Mesenteric fat pad (tissue), 1 donor: ENCODE measurements around the gene USP24. TPM values are rescaled to one million over a fixed set of nuclear protein-coding genes. Genes with fewer than 3 reads are reported as not detected.
"Not testable (repeated sequence)": the region's sequence is repeated elsewhere in the genome, so short reads cannot be mapped to it uniquely, and the experiment has no call there.

Source experiments
- DNase-seq: peaks from one replicate; pipeline ENCODE4 v3.0.0-alpha.2; 2020; ENCODE audit warnings: low spot score
- total RNA-seq: library from RNA; stranded (reverse); fragmentation: NEBNext Ultra II Directional; extraction: Animal tissue kit (Norgen Biotek cat#: 25700); gene quantifications from one replicate; pipeline ENCODE4 v1.2.1, GENCODE V29; 2021
- donor health status: DM: yes; HTN: yes; CAD: no.

USP24 gene
- total RNA-seq, 1 donor from 2014 or later = 59.8 TPM

GRCh38 chr1:55128418-55128995, 86.7 kb downstream of the USP24 start:
- no peak for DNase-seq

GRCh38 chr1:55127827-55128343, 87.3 kb downstream of the USP24 start:
- DNase-seq = no peak

- no peak for DNase-seq
These were observed 90.7 kb downstream of the USP24 start for GRCh38 chr1:55124470-55124869.

DNA sequence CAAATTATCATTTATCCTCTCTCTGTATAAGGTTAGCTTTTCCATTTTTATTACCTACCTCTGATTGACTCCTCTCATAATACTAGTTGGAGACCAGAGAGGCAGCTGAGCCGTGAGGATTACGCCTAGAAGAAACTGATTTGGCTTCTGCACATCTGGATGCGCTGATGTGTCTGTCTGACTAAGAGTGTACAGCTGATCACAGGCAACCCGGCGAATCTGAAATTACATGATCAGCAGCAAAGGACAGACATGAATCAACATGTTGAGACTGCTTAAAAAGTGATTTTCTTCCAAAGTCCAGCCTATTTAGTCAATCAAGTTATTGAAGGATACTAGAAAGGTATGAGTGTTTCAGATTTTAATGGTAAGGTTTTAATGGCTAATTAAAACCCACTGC, 94.6 kb downstream of the USP24 start:
- DNase-seq = no peak

DNA sequence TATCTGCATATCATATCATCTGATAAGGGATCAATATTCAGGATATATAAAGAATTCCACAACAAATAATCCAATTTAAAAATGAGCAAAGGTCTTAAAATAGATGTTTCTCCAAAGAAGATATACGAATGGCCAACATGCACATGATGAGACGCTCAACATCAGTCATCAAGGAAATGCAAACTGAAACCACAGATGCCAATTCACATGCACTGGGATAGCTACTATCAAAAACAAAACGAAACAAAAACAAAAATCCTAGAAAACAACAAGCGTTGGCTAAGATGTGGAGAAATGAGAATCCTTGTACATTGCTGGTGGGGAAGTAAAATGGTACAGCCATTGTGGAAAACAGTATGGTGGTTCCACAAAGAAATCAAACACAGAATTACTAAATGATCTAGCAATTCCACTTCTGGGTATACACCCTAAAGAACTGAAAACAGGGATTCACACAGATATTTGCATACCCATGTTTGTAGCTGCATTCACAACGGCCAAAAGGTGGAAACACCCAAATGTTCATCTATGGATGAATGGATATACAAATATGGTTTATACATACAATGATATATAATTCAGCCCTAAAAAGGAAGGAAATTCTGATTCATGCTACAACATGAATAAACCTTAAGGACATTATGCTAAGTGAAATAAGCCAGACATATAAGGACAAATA, 96.4 kb downstream of the USP24 start:
- no peak for DNase-seq

DNA sequence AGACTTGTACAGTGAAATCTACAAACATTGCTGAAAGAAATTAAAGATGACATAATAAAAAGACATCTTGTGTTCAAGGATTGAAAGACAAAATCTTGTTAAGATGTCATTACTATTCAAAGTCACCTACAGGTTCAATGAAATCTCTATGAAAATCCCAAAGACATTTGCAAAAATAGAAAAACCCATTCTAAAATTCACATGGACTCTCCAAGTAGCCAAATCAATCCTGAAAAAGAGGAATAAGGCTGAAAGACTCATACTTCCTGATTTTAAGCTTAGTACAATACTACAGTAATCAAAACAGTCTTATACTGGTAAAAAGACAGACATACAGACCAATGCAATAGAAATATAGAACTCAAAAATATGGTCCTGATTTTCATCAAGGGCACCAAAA, 97.2 kb downstream of the USP24 start:
- no peak for DNase-seq

DNA sequence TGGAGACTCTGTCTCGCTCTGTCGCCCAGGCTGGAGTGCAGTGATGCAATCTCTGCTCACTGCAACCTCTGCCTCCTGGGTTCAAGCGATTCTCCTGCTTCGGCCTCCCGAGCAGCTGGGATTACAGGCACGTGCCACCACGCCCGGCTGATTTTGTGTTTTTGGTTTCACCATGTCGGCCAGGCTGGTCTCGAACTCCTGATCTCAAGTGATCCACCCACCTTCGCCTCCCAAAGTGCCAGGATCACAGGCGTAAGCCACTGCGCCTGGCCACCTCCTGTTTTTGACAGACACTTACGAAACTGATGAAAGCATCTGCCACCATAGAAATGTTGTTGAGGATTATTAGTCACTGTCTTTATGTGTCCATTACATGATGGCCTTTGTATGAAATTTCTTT, 106.2 kb downstream of the USP24 start:
- DNase-seq = not testable (repeated sequence)

GRCh38 chr1:55107101-55107500, 108.1 kb downstream of the USP24 start:
- DNase-seq = no peak

GRCh38 chr1:55103891-55104290, 111.3 kb downstream of the USP24 start:
- DNase-seq = no peak

- no peak for DNase-seq
These were observed 120.1 kb downstream of the USP24 start for GRCh38 chr1:55095095-55095494.

DNA sequence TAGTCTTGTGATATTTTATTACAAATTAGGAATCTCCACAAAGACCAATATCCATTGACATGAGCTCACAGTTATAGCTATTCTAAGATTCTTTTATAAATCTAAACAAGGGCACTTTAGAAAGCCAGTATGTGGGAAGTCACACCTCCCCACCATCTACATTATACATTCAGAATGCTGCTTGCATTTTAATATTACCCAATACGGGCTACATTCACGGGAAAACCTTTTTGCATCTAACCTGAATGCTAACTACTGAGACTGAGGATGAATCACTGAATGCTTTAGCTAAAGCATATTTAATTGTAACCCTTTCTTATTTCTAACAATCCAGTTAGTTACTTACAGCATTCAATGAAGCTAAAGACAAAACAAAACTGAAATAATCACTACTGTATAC, 122.7 kb downstream of the USP24 start:
- no peak for DNase-seq

DNA sequence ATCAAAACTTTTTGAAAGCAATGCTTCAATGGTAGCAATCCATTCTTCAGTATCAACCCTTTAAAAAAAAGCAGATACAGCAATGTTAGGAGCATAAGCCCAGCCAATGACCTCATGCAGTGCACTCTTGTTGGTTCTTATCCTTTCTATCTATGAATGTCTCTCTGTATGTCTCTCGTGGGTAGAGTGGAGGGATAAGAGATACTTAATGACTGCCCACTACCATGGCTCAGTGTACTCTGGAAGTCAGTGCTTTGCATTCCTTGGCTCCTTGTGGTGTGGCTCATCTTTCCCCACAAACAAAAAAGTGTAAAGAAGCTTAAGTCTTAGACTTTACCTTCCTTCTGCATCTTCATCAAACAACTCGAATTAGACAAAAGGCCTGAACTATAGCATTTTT, 125.5 kb downstream of the USP24 start:
- no peak for DNase-seq

DNA sequence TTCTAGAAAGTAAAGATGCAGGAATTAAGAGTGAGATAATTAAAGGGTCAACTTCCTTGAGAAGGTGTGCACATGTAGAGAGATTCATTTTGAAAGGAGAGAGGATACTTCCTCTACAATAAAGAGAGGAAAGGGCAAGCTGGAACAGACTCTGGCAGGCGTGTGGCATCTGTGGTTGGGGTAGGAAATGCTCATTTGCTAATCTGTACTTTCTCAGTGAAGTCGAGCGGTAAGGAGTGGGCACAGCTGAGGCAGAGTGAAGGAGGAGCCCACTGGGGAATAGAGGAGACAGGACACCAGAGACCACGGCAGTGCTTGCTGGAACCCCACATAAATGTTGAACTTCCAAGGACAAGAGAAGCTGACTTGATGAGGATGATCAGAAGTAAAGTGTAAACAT, 126.8 kb downstream of the USP24 start:
- DNase-seq = no peak

DNA sequence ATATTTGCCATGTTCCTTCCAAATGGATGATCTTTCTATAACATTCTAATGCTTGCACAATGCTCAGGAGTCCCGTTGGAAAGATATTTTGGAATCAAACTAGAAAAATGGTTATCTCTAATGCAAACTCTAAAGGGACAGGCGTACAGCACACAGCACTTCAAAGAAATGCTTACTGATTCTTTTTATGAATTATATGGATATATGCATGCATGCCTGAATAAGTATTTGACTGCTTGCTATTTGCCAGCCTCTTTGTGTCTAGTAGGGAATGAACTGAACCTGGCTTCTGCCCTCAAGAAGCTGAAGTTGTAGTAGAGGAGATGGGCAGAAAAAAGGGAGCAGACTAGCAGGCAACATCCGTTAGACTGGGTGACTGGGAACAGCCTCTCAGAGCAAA, 127.7 kb downstream of the USP24 start:
- no peak for DNase-seq

- DNase-seq = no peak
These were observed 130.9 kb downstream of the USP24 start for GRCh38 chr1:55084257-55084656.

DNA sequence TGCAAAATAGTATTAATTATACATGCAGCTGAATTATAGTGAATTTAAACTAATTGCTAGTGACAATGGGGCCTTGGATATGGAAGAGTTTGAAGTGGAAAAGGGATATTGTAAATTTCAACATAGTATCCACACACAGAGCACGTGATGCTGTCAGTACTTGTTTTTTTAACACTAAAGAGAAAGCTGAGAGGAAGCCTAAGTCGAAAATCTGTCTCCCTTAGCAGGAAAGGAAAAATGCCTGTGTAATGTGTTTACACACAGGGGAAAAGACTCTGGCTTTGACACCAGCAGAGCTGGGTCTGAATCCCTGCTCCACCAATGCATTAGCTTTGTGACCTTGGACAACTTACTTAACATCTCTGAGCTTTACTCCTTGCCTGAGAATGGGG, 133.3 kb downstream of the USP24 start:
- no peak for DNase-seq

DNA sequence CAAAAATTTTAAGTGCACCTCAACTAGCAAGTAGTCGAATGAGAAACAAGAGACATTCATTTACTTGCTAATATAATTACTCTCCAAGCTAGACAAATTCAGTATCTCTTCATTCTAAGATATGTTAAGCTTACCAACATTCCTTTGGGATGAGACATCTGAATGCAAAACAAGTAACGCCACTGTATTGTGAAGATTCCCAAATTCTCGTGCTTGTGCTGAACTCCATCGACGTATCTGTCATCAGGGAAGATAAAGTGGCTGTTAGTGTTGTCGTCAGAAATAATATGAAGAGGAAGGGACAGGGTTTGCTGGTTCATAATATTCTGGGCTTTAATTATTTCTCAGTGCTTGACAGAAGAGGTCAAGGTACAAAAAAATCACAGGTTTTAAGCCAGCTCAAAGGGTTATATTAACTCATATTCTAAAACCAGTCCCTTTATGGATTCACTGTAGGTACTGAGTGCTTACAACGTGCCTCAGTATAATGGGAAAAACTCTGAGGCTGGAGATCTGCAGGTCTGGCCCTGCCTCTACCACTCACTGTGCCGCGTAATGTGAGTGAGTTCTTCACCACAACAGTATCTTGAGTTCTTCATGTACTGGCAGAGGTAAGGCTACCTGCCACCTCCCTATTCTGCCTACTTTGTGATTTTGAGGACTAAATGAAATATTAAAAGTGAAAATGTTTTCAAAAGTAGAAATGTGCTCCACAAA, 133.8 kb downstream of the USP24 start:
- DNase-seq = no peak

GRCh38 chr1:55079651-55080050, 135.5 kb downstream of the USP24 start:
- no peak for DNase-seq

GRCh38 chr1:55078470-55078869, 136.7 kb downstream of the USP24 start:
- DNase-seq = no peak

GRCh38 chr1:55076356-55076755, 138.8 kb downstream of the USP24 start:
- DNase-seq = no peak

- no peak for DNase-seq
These were observed 140.7 kb downstream of the USP24 start for GRCh38 chr1:55074455-55074854.

DNA sequence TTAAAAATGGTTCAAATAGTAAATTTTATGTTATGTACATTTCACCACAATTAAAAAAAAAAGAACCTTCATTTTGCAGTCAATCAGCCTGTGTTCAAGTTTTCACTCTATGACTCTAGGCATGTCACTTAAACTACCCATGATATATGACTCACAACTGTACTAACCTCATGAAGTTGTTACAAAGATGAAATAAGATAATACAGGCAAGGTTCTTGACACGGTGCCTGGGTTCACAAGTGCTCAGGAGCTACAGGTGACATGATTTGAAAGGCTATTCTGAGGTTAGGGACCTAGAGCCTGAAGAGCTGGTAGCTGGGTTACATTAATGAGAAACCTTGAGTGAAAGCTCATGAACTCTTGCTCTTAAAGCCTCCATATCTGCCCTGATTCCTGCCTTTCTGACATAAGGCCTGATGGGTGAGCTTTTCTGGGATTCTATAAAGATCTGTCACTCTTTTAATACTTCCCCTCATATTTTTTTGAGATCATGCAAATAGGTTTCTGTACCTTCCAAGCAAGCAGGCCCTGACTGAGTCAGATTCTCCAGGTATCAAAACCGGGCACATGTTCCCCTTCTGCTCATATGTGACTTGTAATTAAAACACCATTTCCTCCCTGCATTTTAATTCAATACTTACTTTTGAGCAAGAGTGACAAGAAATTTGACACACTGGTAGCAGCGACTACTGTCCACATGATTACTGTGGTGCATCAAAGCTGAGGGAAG, 141.8 kb downstream of the USP24 start:
- no peak for DNase-seq
